ENCODE measurements around the gene WDR6.

GRCh38 chr3:49032646-49033304 lies 25.6 kb downstream of the WDR6 start:
- TF ChIP-seq EZH2 (IDR thresholded peaks at IDR 0.05; ENCODE audit: borderline replicate concordance, low read depth, low read length, poor library complexity, severe bottlenecking) = no peak
- no peak for TF ChIP-seq CTCF (conservative IDR thresholded peaks at IDR 0.05; ENCODE audit: low read depth, low read length)

All from A673 (cell line).